ENCODE data around the gene GJA3.
A peak's percentile ranks its signal among the peaks of the same experiment; 100 is the strongest.

Gene GJA3

DNA sequence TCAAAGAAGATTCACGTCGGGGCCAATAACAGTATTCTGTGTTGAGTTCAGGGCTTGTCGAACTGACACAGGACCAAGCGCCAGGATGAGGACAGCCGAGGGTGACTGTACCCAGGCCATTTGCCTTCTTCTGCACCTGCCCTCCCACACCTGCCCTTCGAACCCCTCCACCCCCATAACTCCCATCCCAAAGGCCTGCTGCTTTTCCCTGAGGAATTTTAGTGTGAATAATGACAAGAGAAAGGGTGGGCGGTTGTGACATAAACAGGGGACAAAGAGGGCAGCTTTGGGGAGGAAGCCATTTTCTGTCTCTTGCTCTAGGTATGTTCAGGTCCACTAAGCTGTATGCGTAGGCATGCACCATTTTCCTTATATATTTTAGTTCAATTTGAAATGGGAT is 26.1 kb downstream of the GJA3 start:
- DNase-seq: no peak
- H3K36me3 ChIP-seq (ENCODE audit: control insufficient read depth in 4 of 4, insufficient read depth in 4 of 4, low read length in 3 of 4): no peaks in the 10 kb centered on the region
- H3K9me3 ChIP-seq (ENCODE audit: control extremely low read depth in 1 of 5, control insufficient read depth in 4 of 5, insufficient read depth in 2 of 5, low read depth in 1 of 5, low read length in 4 of 5): no peaks in the 10 kb centered on the region
- H3K27ac ChIP-seq (ENCODE audit: insufficient read depth in 1 of 2, low read depth in 1 of 2, low read length in 2 of 2, poor library complexity in 1 of 2, severe bottlenecking in 2 of 2): no peak overlapping the region
- H3K4me3 ChIP-seq (ENCODE audit: control insufficient read depth in 1 of 7, extremely low read depth in 1 of 7, insufficient read depth in 4 of 7, low read depth in 2 of 7, low read length in 6 of 7): no peak overlapping the region
- peaks cover 0 to 6% (median 3%) of the 10 kb centered on the region in 4 experiments for H3K4me1 ChIP-seq (ENCODE audit: control extremely low read depth in 1 of 4, control insufficient read depth in 4 of 4, insufficient read depth in 4 of 4, low read length in 3 of 4)
- 44% methylated on average over 4 of the region's 8 CpGs for WGBS (ENCODE audit: insufficient coverage)
- ChIA-PET POLR2A (no interaction called here), CTCF (interaction anchor here (0.6 to 1.7 kb wide), 4 partner anchors 9 to 787 kb away, joined by 4 to 6 read pairs (median 4); no protein-coding TSS in a partner anchor)
- peaks cover 11 to 53% (median 18%) of the 10 kb centered on the region in 5 experiments for H3K27me3 ChIP-seq (replicated peaks in 2 of 5; ENCODE audit: control insufficient read depth in 4 of 5, insufficient read depth in 5 of 5, low read length in 4 of 5)

DNA sequence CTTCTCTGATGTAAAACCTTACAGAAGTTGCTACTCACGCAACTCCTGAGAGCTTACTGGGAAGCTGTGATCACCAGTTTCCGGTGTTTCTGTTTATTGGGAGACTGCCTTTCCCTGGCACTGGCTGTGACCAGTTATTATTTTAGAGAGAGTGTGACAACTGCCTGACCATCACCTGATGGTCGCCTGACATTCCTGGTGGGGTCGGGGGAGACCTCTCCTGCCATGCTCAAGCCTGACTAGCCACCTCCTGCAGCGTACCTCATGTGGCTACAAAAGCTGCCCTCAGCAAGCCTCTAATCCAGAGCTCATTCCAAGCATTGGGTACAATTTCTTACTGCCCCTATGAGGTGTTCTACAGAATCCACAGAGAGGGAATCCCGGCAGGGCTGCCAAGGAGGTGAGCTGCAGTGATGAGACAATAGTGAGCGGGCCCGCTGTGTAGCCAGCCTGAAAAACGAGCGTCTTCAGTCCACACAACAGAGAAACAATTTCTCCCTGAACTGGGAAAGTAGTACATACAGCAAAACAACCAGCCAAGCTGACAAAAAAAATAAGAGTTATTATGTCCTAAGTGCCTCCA is 28.7 kb downstream of the GJA3 start:
- DNase-seq: no peak
- peaks cover 4 to 26% (median 22%) of the 10 kb centered on the region in 4 experiments for H3K4me1 ChIP-seq (ENCODE audit: control extremely low read depth in 1 of 4, control insufficient read depth in 4 of 4, insufficient read depth in 4 of 4, low read length in 3 of 4)
- peaks cover 2 to 49% (median 19%) of the 10 kb centered on the region in 5 experiments for H3K27me3 ChIP-seq (replicated peaks in 2 of 5; ENCODE audit: control insufficient read depth in 4 of 5, insufficient read depth in 5 of 5, low read length in 4 of 5)
- ChIA-PET CTCF (interaction anchor here (0.6 to 1.9 kb wide), 4 partner anchors 17 to 25 kb away, joined by 3 to 4 read pairs (median 4); no protein-coding TSS in a partner anchor), POLR2A (interaction anchor here (0.6 kb wide), 1 partner anchor 1542 kb away, joined by 5 read pairs; no protein-coding TSS in a partner anchor)
- H3K27ac ChIP-seq (ENCODE audit: insufficient read depth in 1 of 2, low read depth in 1 of 2, low read length in 2 of 2, poor library complexity in 1 of 2, severe bottlenecking in 2 of 2): no peak overlapping the region
- no peaks in the 10 kb centered on the region for H3K9me3 ChIP-seq (ENCODE audit: control extremely low read depth in 1 of 5, control insufficient read depth in 4 of 5, insufficient read depth in 2 of 5, low read depth in 1 of 5, low read length in 4 of 5)
- 90% methylated on average over 6 of the region's 10 CpGs for WGBS (ENCODE audit: insufficient coverage)
- no peaks in the 10 kb centered on the region for H3K36me3 ChIP-seq (ENCODE audit: control insufficient read depth in 4 of 4, insufficient read depth in 4 of 4, low read length in 3 of 4)
- H3K4me3 ChIP-seq (ENCODE audit: control insufficient read depth in 1 of 7, extremely low read depth in 1 of 7, insufficient read depth in 4 of 7, low read depth in 2 of 7, low read length in 6 of 7): no peak overlapping the region

DNA sequence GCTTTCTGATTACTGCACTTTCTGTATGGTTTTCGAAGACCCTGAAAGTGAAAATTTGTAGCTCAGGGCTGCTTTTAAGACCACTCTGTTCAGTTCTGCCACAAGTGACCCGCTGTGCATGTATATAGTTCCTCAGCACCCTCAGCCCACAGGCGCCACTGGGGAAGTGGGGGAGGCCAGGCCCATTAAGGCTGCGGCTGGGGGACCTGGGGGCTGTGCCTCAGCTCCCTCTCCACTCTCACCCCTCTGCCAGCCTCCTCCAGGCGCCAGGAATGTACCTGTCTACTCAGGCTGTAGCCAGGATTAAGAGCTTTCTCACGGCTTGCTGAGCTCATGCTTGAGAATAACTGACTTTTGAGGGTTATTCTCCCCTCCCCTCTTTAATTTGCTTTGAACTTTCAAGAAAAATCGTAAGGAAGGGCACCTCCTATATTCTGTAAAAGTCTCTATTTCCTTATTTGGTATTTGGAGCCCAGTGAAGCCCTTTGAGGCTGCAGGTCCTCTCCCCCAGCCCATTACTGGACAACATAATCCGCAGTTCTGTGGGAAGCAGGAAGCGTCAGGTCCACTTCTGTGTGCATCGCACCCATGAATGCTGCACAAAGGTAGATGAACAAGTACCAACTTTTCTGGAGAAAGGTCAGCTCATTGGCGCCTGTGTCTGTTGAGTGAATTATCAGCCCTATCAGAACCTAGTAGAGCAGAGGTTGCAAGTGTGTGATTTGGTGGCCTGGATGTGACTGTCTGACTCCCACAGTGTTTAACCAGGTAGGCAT is 29.6 kb downstream of the GJA3 start:
- H3K9me3 ChIP-seq (ENCODE audit: control extremely low read depth in 1 of 5, control insufficient read depth in 4 of 5, insufficient read depth in 2 of 5, low read depth in 1 of 5, low read length in 4 of 5): no peaks in the 10 kb centered on the region
- no peak overlapping the region for H3K4me3 ChIP-seq (ENCODE audit: control insufficient read depth in 1 of 7, extremely low read depth in 1 of 7, insufficient read depth in 4 of 7, low read depth in 2 of 7, low read length in 6 of 7)
- no peaks in the 10 kb centered on the region for H3K36me3 ChIP-seq (ENCODE audit: control insufficient read depth in 4 of 4, insufficient read depth in 4 of 4, low read length in 3 of 4)
- DNase-seq: no peak
- peaks cover 4 to 26% (median 26%) of the 10 kb centered on the region in 4 experiments for H3K4me1 ChIP-seq (ENCODE audit: control extremely low read depth in 1 of 4, control insufficient read depth in 4 of 4, insufficient read depth in 4 of 4, low read length in 3 of 4)
- no peak overlapping the region for H3K27ac ChIP-seq (ENCODE audit: insufficient read depth in 1 of 2, low read depth in 1 of 2, low read length in 2 of 2, poor library complexity in 1 of 2, severe bottlenecking in 2 of 2)
- WGBS (ENCODE audit: insufficient coverage): 81% methylated on average over 8 of the region's 11 CpGs
- POLR2A ChIA-PET: no interaction called here
- CTCF ChIA-PET: interaction anchor here (1.5 to 1.9 kb wide), 2 partner anchors 23 to 24 kb away, joined by 4 read pairs; no protein-coding TSS in a partner anchor
- peaks cover 2 to 40% (median 18%) of the 10 kb centered on the region in 5 experiments for H3K27me3 ChIP-seq (replicated peaks in 2 of 5; ENCODE audit: control insufficient read depth in 4 of 5, insufficient read depth in 5 of 5, low read length in 4 of 5)

DNA sequence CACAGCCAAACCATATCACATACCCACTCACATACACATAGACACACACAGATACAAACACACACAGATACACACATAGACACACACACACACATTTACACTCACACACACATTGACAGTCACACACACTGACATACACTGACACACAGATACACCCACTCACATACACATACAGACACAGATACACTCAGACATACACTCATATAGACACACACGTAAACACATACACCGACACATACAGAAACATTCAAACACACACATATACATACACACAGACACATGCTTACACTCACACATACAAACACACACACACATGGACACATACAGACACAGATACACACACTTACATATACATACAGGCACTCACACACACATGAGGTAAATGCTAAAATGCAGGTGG is 30.2 kb downstream of the GJA3 start:
- Histone ChIP-seq H3K9me3 (ENCODE audit: control extremely low read depth in 1 of 5, control insufficient read depth in 4 of 5, insufficient read depth in 2 of 5, low read depth in 1 of 5, low read length in 4 of 5) (no peaks in the 10 kb centered on the region), H3K27me3 (replicated peaks in 2 of 5; ENCODE audit: control insufficient read depth in 4 of 5, insufficient read depth in 5 of 5, low read length in 4 of 5) (peaks cover 2 to 39% (median 18%) of the 10 kb centered on the region in 5 experiments), H3K27ac (ENCODE audit: insufficient read depth in 1 of 2, low read depth in 1 of 2, low read length in 2 of 2, poor library complexity in 1 of 2, severe bottlenecking in 2 of 2) (no peak overlapping the region), H3K4me3 (ENCODE audit: control insufficient read depth in 1 of 7, extremely low read depth in 1 of 7, insufficient read depth in 4 of 7, low read depth in 2 of 7, low read length in 6 of 7) (no peak overlapping the region), H3K36me3 (ENCODE audit: control insufficient read depth in 4 of 4, insufficient read depth in 4 of 4, low read length in 3 of 4) (no peaks in the 10 kb centered on the region), H3K4me1 (ENCODE audit: control extremely low read depth in 1 of 4, control insufficient read depth in 4 of 4, insufficient read depth in 4 of 4, low read length in 3 of 4) (peaks cover 4 to 29% (median 26%) of the 10 kb centered on the region in 4 experiments)
- DNase-seq: no peak
- 94% methylated on average over 2 of the region's 2 CpGs for WGBS (ENCODE audit: insufficient coverage)
- CTCF ChIA-PET: no interaction called here
- POLR2A ChIA-PET: no interaction called here

DNA sequence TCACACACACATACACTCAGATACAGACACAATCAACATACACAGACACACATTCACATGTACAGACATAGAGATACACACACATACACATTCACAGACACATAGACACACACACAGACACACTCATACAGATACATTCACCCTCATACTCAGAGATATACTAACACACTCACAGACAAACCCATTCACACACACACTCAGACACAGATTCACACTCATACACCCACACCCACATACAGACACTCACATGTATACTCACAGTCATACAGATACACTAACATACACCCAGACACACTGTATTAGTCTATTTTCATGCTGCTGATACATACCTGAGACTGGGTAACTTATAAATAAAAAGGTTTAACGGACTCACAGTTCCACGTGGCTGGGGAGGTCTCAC is 30.8 kb downstream of the GJA3 start:
- no peak overlapping the region for H3K4me3 ChIP-seq (ENCODE audit: control insufficient read depth in 1 of 7, extremely low read depth in 1 of 7, insufficient read depth in 4 of 7, low read depth in 2 of 7, low read length in 6 of 7)
- ChIA-PET CTCF (no interaction called here), POLR2A (no interaction called here)
- H3K9me3 ChIP-seq (ENCODE audit: control extremely low read depth in 1 of 5, control insufficient read depth in 4 of 5, insufficient read depth in 2 of 5, low read depth in 1 of 5, low read length in 4 of 5): no peaks in the 10 kb centered on the region
- peaks cover 5 to 39% (median 18%) of the 10 kb centered on the region in 5 experiments for H3K27me3 ChIP-seq (replicated peaks in 2 of 5; ENCODE audit: control insufficient read depth in 4 of 5, insufficient read depth in 5 of 5, low read length in 4 of 5)
- H3K4me1 ChIP-seq (ENCODE audit: control extremely low read depth in 1 of 4, control insufficient read depth in 4 of 4, insufficient read depth in 4 of 4, low read length in 3 of 4): peaks cover 4 to 35% (median 28%) of the 10 kb centered on the region in 4 experiments
- no peak for DNase-seq
- H3K36me3 ChIP-seq (ENCODE audit: control insufficient read depth in 4 of 4, insufficient read depth in 4 of 4, low read length in 3 of 4): no peaks in the 10 kb centered on the region
- no peak overlapping the region for H3K27ac ChIP-seq (ENCODE audit: insufficient read depth in 1 of 2, low read depth in 1 of 2, low read length in 2 of 2, poor library complexity in 1 of 2, severe bottlenecking in 2 of 2)
- 80% methylated on average over 1 of the region's 2 CpGs for WGBS (ENCODE audit: insufficient coverage)

DNA sequence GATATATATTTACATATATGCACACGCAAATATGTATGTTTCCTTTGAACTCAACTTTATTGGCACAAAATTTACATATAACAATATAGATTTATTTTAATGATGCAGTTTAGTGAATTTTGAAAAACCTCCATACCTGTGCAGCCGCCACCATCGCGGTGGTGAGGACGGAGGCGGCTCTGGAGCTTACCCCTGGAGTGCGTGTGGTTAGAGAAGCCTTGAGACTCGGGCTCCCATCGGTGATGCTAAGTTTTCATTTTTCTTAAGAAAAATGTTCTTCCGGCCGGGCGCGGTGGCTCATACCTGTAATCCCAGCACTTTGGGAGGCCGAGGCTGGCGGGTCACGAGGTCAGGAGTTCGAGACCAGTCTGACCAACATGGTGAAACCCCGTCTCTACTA is 31.8 kb downstream of the GJA3 start:
- Histone ChIP-seq H3K9me3 (ENCODE audit: control extremely low read depth in 1 of 5, control insufficient read depth in 4 of 5, insufficient read depth in 2 of 5, low read depth in 1 of 5, low read length in 4 of 5) (no peaks in the 10 kb centered on the region), H3K27me3 (replicated peaks in 2 of 5; ENCODE audit: control insufficient read depth in 4 of 5, insufficient read depth in 5 of 5, low read length in 4 of 5) (peaks cover 5 to 36% (median 18%) of the 10 kb centered on the region in 5 experiments), H3K27ac (ENCODE audit: insufficient read depth in 1 of 2, low read depth in 1 of 2, low read length in 2 of 2, poor library complexity in 1 of 2, severe bottlenecking in 2 of 2) (no peak overlapping the region), H3K36me3 (ENCODE audit: control insufficient read depth in 4 of 4, insufficient read depth in 4 of 4, low read length in 3 of 4) (no peaks in the 10 kb centered on the region), H3K4me3 (ENCODE audit: control insufficient read depth in 1 of 7, extremely low read depth in 1 of 7, insufficient read depth in 4 of 7, low read depth in 2 of 7, low read length in 6 of 7) (peak overlapping the region in 2 of 7 experiments; percentile 81 to 86), H3K4me1 (ENCODE audit: control extremely low read depth in 1 of 4, control insufficient read depth in 4 of 4, insufficient read depth in 4 of 4, low read length in 3 of 4) (peaks cover 4 to 35% (median 28%) of the 10 kb centered on the region in 4 experiments)
- ChIA-PET POLR2A (no interaction called here), CTCF (interaction anchor here (1.2 to 2.5 kb wide), 3 partner anchors 9 to 38 kb away, joined by 3 to 9 read pairs (median 3); no protein-coding TSS in a partner anchor)
- WGBS (ENCODE audit: insufficient coverage): 69% methylated on average over 12 of the region's 18 CpGs
- no peak for DNase-seq

Measured in common myeloid progenitor, CD34-positive (primary cell).